ENCODE measurements around the gene LGALS12. TPM values are rescaled to one million over a fixed set of nuclear protein-coding genes. Genes with fewer than 3 reads are reported as not detected.

Gene LGALS12
- total RNA-seq, 1 donor from 2014 or later: not detected

GRCh38 chr11:63552921-63553320 is 47.0 kb downstream of the LGALS12 start:
- Histone ChIP-seq H3K4me2 (ENCODE audit: low read length) (no peak overlapping the region), H3K4me1 (ENCODE audit: insufficient read depth, low read length) (no peaks in the 10 kb centered on the region), H3K79me2 (ENCODE audit: insufficient read depth, low read length) (no peaks in the 10 kb centered on the region), H4K20me1 (ENCODE audit: insufficient read depth, low read length) (no peaks in the 10 kb centered on the region), H3K27me3 (ENCODE audit: insufficient read depth, low read length) (no peaks in the 10 kb centered on the region), H2AFZ (ENCODE audit: low read depth, low read length) (no peak overlapping the region), H3K4me3 (ENCODE audit: insufficient read depth, low read depth, low read length) (no peak overlapping the region), H3K27ac (ENCODE audit: low read depth, low read length) (no peak overlapping the region), H3K36me3 (ENCODE audit: insufficient read depth, low read length) (no peaks in the 10 kb centered on the region), H3K9me3 (ENCODE audit: insufficient read depth, low read depth, low read length) (no peaks in the 10 kb centered on the region), H3K9ac (ENCODE audit: low read length) (no peak overlapping the region)
- no peak overlapping the region for H3K4me3 Mint-ChIP-seq (ENCODE audit: unreplicated experiment)
- TF ChIP-seq CTCF (IDR thresholded peaks at IDR 0.05; ENCODE audit: insufficient read depth, low read depth, low read length): no peak
- no peak for TF ChIP-seq EZH2 (IDR thresholded peaks at IDR 0.05; ENCODE audit: insufficient read depth, low read length)
- H3K36me3 Mint-ChIP-seq (ENCODE audit: low read depth, unreplicated experiment): no peaks in the 10 kb centered on the region
- DNase-seq (ENCODE audit: low read depth) (no peak), FAIRE-seq (no peak)
- H3K4me1 Mint-ChIP-seq (ENCODE audit: low read depth, unreplicated experiment): peaks cover 12% of the 10 kb centered on the region
- no peak overlapping the region for H3K27ac Mint-ChIP-seq (ENCODE audit: unreplicated experiment)
- peaks cover 4% of the 10 kb centered on the region for H3K27me3 Mint-ChIP-seq (ENCODE audit: low read depth, unreplicated experiment)
- no peaks in the 10 kb centered on the region for H3K9me3 Mint-ChIP-seq (ENCODE audit: unreplicated experiment)

GRCh38 chr11:63553759-63554158 is 47.9 kb downstream of the LGALS12 start:
- no peaks in the 10 kb centered on the region for H3K36me3 ChIP-seq (ENCODE audit: insufficient read depth, low read length)
- no peaks in the 10 kb centered on the region for H3K4me1 ChIP-seq (ENCODE audit: insufficient read depth, low read length)
- Mint-ChIP-seq H3K4me3 (ENCODE audit: unreplicated experiment) (no peak overlapping the region), H3K4me1 (ENCODE audit: low read depth, unreplicated experiment) (peaks cover 12% of the 10 kb centered on the region), H3K9me3 (ENCODE audit: unreplicated experiment) (no peaks in the 10 kb centered on the region), H3K27ac (ENCODE audit: unreplicated experiment) (peak overlapping the region; percentile 91), H3K27me3 (ENCODE audit: low read depth, unreplicated experiment) (peaks cover 7% of the 10 kb centered on the region), H3K36me3 (ENCODE audit: low read depth, unreplicated experiment) (no peaks in the 10 kb centered on the region)
- H4K20me1 ChIP-seq (ENCODE audit: insufficient read depth, low read length): no peaks in the 10 kb centered on the region
- DNase-seq (ENCODE audit: low read depth): peak; percentile 29
- H3K9me3 ChIP-seq (ENCODE audit: insufficient read depth, low read depth, low read length): no peaks in the 10 kb centered on the region
- H3K79me2 ChIP-seq (ENCODE audit: insufficient read depth, low read length): no peaks in the 10 kb centered on the region
- H2AFZ ChIP-seq (ENCODE audit: low read depth, low read length): peak overlapping the region; percentile 63
- no peak overlapping the region for H3K27ac ChIP-seq (ENCODE audit: low read depth, low read length)
- H3K4me3 ChIP-seq (ENCODE audit: insufficient read depth, low read depth, low read length): no peak overlapping the region
- TF ChIP-seq CTCF (IDR thresholded peaks at IDR 0.05; ENCODE audit: insufficient read depth, low read depth, low read length) (no peak), EZH2 (IDR thresholded peaks at IDR 0.05; ENCODE audit: insufficient read depth, low read length) (no peak)
- no peak for FAIRE-seq
- H3K9ac ChIP-seq (ENCODE audit: low read length): no peak overlapping the region
- H3K4me2 ChIP-seq (ENCODE audit: low read length): peak overlapping the region; percentile 33
- no peaks in the 10 kb centered on the region for H3K27me3 ChIP-seq (ENCODE audit: insufficient read depth, low read length)

- FAIRE-seq: no peak
- H3K4me3 ChIP-seq (ENCODE audit: insufficient read depth, low read depth, low read length): no peak overlapping the region
- H3K9ac ChIP-seq (ENCODE audit: low read length): no peak overlapping the region
- H3K27me3 ChIP-seq (ENCODE audit: insufficient read depth, low read length): no peaks in the 10 kb centered on the region
- no peak overlapping the region for H3K27ac Mint-ChIP-seq (ENCODE audit: unreplicated experiment)
- no peak overlapping the region for H3K4me2 ChIP-seq (ENCODE audit: low read length)
- H3K4me1 ChIP-seq (ENCODE audit: insufficient read depth, low read length): no peaks in the 10 kb centered on the region
- no peak overlapping the region for H3K4me3 Mint-ChIP-seq (ENCODE audit: unreplicated experiment)
- no peak overlapping the region for H3K27ac ChIP-seq (ENCODE audit: low read depth, low read length)
- H3K36me3 Mint-ChIP-seq (ENCODE audit: low read depth, unreplicated experiment): no peaks in the 10 kb centered on the region
- H4K20me1 ChIP-seq (ENCODE audit: insufficient read depth, low read length): no peaks in the 10 kb centered on the region
- no peaks in the 10 kb centered on the region for H3K9me3 Mint-ChIP-seq (ENCODE audit: unreplicated experiment)
- H3K27me3 Mint-ChIP-seq (ENCODE audit: low read depth, unreplicated experiment): peaks cover 8% of the 10 kb centered on the region
- peaks cover 12% of the 10 kb centered on the region for H3K4me1 Mint-ChIP-seq (ENCODE audit: low read depth, unreplicated experiment)
- TF ChIP-seq EZH2 (IDR thresholded peaks at IDR 0.05; ENCODE audit: insufficient read depth, low read length) (no peak), CTCF (IDR thresholded peaks at IDR 0.05; ENCODE audit: insufficient read depth, low read depth, low read length) (no peak)
- no peaks in the 10 kb centered on the region for H3K79me2 ChIP-seq (ENCODE audit: insufficient read depth, low read length)
- no peaks in the 10 kb centered on the region for H3K9me3 ChIP-seq (ENCODE audit: insufficient read depth, low read depth, low read length)
- no peak for DNase-seq (ENCODE audit: low read depth)
- no peak overlapping the region for H2AFZ ChIP-seq (ENCODE audit: low read depth, low read length)
- no peaks in the 10 kb centered on the region for H3K36me3 ChIP-seq (ENCODE audit: insufficient read depth, low read length)
Observed at GRCh38 chr11:63554877-63555223, 49.0 kb downstream of the LGALS12 start.

Measured in astrocyte (in vitro differentiated cells and primary cell).